NB4 (cell line): ENCODE measurements around the gene AIF1.
A peak's percentile ranks its signal among the peaks of the same experiment; 100 is the strongest.

Source experiments
- DNase-seq: peaks from one replicate; pipeline ENCODE4 v3.0.0; 2010; ENCODE audit warnings: low read depth
- H3K4me3 ChIP-seq: one replicate; pipeline ENCODE4 v1.5.1; 2011; ENCODE audit warnings: mild to moderate bottlenecking, low read depth, low read length, moderate library complexity
- CTCF ChIP-seq: IDR thresholded peaks from one replicate; pipeline ENCODE4 v1.5.1; 2012; ENCODE audit warnings: low read depth, low read length
- MAX ChIP-seq: IDR thresholded peaks from 2 replicates; pipeline ENCODE4 v1.6.1; 2011; ENCODE audit warnings: low read depth, low read length
- MYC ChIP-seq: IDR thresholded peaks from 2 replicates; pipeline ENCODE4 v1.6.1; 2011; ENCODE audit warnings: low read depth, low read length
- POLR2A ChIP-seq: IDR thresholded peaks from 2 replicates; pipeline ENCODE4 v1.6.1; 2011; ENCODE audit warnings: mild to moderate bottlenecking; ENCODE audit not compliant: insufficient read length; ENCODE audit errors: extremely low read depth

The AIF1 gene

GRCh38 chr6:31576897-31577578, 38.0 kb upstream of the AIF1 start:
- TF ChIP-seq POLR2A (peak; percentile 35), CTCF (no peak), MYC (peak; percentile 58), MAX (0 out of 2 replicates have a peak, but pooled peaks have one; percentile 58)
- peak; percentile 84 for DNase-seq
- H3K4me3 ChIP-seq = peak overlapping the region; percentile 98

DNA sequence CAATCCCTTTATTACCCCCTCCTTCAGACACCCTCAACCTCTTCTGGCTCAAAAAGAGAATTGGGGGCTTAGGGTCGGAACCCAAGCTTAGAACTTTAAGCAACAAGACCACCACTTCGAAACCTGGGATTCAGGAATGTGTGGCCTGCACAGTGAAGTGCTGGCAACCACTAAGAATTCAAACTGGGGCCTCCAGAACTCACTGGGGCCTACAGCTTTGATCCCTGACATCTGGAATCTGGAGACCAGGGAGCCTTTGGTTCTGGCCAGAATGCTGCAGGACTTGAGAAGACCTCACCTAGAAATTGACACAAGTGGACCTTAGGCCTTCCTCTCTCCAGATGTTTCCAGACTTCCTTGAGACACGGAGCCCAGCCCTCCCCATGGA, 37.5 kb upstream of the AIF1 start:
- peak; percentile 33 for DNase-seq
- TF ChIP-seq CTCF (no peak), MAX (no peak)
- peak overlapping the region; percentile 98 for H3K4me3 ChIP-seq

DNA sequence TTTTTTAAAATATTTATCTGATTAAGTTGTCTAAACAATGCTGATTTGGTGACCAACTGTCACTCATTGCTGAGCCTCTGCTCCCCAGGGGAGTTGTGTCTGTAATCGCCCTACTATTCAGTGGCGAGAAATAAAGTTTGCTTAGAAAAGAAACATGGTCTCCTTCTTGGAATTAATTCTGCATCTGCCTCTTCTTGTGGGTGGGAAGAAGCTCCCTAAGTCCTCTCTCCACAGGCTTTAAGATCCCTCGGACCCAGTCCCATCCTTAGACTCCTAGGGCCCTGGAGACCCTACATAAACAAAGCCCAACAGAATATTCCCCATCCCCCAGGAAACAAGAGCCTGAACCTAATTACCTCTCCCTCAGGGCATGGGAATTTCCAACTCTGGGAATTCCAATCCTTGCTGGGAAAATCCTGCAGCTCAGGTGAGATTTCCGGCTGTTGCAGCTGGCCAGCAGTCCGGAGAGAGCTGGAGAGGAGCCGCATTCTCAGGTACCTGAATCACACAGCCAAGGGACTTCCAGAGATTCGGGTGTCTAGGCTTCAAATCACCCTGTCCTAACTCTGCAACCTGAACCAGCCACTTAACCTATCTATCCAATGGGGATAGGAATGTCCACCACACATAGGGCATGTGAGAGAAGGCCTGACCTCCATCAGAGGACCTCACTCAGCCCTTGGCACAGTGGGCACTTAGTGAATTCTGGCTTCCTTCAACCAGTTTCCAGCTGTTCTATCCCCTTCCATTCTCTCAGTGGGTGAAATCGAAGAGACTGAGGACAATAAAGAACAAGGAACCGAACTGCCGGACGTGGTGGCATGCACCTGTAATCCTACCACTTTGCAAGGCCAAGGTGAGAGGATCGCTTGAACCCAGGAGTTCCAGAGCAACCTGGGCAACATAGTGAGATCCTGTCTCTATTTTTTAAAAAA, 36.6 kb upstream of the AIF1 start:
- peak; percentile 35 for TF ChIP-seq POLR2A
- no peak for TF ChIP-seq CTCF
- TF ChIP-seq MAX = no peak
- TF ChIP-seq MYC = no peak
- peak; percentile 63 for DNase-seq
- peak overlapping the region; percentile 98 for H3K4me3 ChIP-seq

- DNase-seq = peak; percentile 56
- TF ChIP-seq CTCF (no peak), MYC (no peak), POLR2A (no peak), MAX (no peak)
- H3K4me3 ChIP-seq = peak overlapping the region; percentile 98
Observed at GRCh38 chr6:31579119-31579505, 35.9 kb upstream of the AIF1 start.

GRCh38 chr6:31579546-31580437, 35.2 kb upstream of the AIF1 start:
- TF ChIP-seq POLR2A (peak; percentile 11), CTCF (no peak)
- peak overlapping the region; percentile 98 for H3K4me3 ChIP-seq
- DNase-seq = peak; percentile 73
